EH (cell line): ENCODE data around the gene MYO16.
A peak's percentile ranks its signal among the peaks of the same experiment; 100 is the strongest.

ENCODE experiments used
- DNase-seq: peaks from one replicate; pipeline ENCODE4 v3.0.0-alpha.2; 2015; ENCODE audit warnings: low read depth

Gene MYO16

GRCh38 chr13:109154146-109154545 is 524.7 kb downstream of the MYO16 start:
- no peak for DNase-seq

- peak; percentile 55 for DNase-seq
Observed at GRCh38 chr13:109154546-109154945, 525.1 kb downstream of the MYO16 start.

- DNase-seq = peak; percentile 73
Observed at GRCh38 chr13:109154966-109155761, 525.8 kb downstream of the MYO16 start.

GRCh38 chr13:109156181-109156935 is 526.9 kb downstream of the MYO16 start:
- peak; percentile 91 for DNase-seq

- DNase-seq = no peak
Observed at GRCh38 chr13:109157275-109157674, 527.9 kb downstream of the MYO16 start.

GRCh38 chr13:109158383-109158782 is 529.0 kb downstream of the MYO16 start:
- no peak for DNase-seq

GRCh38 chr13:109159650-109160309 is 530.4 kb downstream of the MYO16 start:
- no peak for DNase-seq

- no peak for DNase-seq
Observed at GRCh38 chr13:109160357-109160756, 530.9 kb downstream of the MYO16 start.

GRCh38 chr13:109160887-109161669 is 531.7 kb downstream of the MYO16 start:
- peak; percentile 30 for DNase-seq

- DNase-seq = no peak
Observed at GRCh38 chr13:109162248-109163036, 533.0 kb downstream of the MYO16 start.

GRCh38 chr13:109163037-109163379 is 533.6 kb downstream of the MYO16 start:
- DNase-seq = no peak

GRCh38 chr13:109165417-109165904 is 536.0 kb downstream of the MYO16 start:
- DNase-seq = no peak

GRCh38 chr13:109166804-109167203 is 537.4 kb downstream of the MYO16 start:
- no peak for DNase-seq

GRCh38 chr13:109172136-109172535 is 542.7 kb downstream of the MYO16 start:
- DNase-seq = no peak

GRCh38 chr13:109175666-109176065 is 546.3 kb downstream of the MYO16 start:
- DNase-seq = no peak

GRCh38 chr13:109180905-109181425 is 551.6 kb downstream of the MYO16 start:
- peak; percentile 97 for DNase-seq

GRCh38 chr13:109182777-109183465 is 553.5 kb downstream of the MYO16 start:
- DNase-seq = peak; percentile 34

GRCh38 chr13:109191413-109191812 is 562.0 kb downstream of the MYO16 start:
- no peak for DNase-seq

GRCh38 chr13:109192306-109192705 is 562.9 kb downstream of the MYO16 start:
- DNase-seq = no peak

GRCh38 chr13:109196948-109197347 is 567.5 kb downstream of the MYO16 start:
- DNase-seq = no peak
